Body of pancreas (tissue), 4 donors: ENCODE data around the gene MOGAT1. TPM values are rescaled to one million over a fixed set of nuclear protein-coding genes. Genes with fewer than 3 reads are reported as not detected.

Experiments used
- ATAC-seq: fragments of 150-250 bp; one replicate; pipeline ENCODE4 v1.9.1; 2016
- DNase-seq, 4 donors: peaks; one replicate each; pipeline ENCODE4 v3.0.0-alpha.2; 2019
- H3K27ac ChIP-seq, 4 donors: fragments of 200-600 bp; sonication (generic); 1 replicate in 3 of 4; 2 replicates in 1 of 4; pipeline versions ENCODE4 v1.5.1 to v1.6.1; 2016 to 2019; ENCODE audit warnings: mild to moderate bottlenecking in 1 of 4, mixed read lengths in 1 of 4, moderate library complexity in 1 of 4
- H3K27me3 ChIP-seq, 2 donors: fragments of 200-600 bp; sonication (generic); one replicate each; pipeline ENCODE4 v1.6.0; 2016; ENCODE audit warnings: mild to moderate bottlenecking in 1 of 2
- H3K36me3 ChIP-seq, 2 donors: fragments of 200-600 bp; sonication (generic); replicated peaks in 1 of 2; 2 replicates each; pipeline ENCODE4 v1.5.1; 2016; ENCODE audit warnings: low read depth in 2 of 2; ENCODE audit not compliant: insufficient read depth in 1 of 2
- H3K4me1 ChIP-seq: fragments of 200-600 bp; sonication (generic); one replicate; pipeline ENCODE4 v1.6.0; 2016
- H3K4me3 ChIP-seq, 2 donors: fragments of 200-600 bp; sonication (generic); 1 replicate in 1 of 2; 2 replicates in 1 of 2; pipeline ENCODE4 v1.5.1; 2016 to 2019
- H3K9me3 ChIP-seq, 3 donors: fragments of 200-600 bp; sonication (generic); 1 replicate in 2 of 3; 2 replicates in 1 of 3; pipeline ENCODE4 v1.5.1; 2016
- CTCF ChIP-seq, 7 experiments: fragments of 450-650 bp in 4 of 7; fragments of 200-600 bp in 3 of 7; sonication (generic) in 3 of 7; IDR thresholded peaks; one replicate each; pipeline ENCODE4 v1.5.1; 2016 to 2019; ENCODE audit warnings: antibody characterized with exemption in 7 of 7
- POLR2A ChIP-seq, 3 donors: fragments of 450-650 bp; IDR thresholded peaks; one replicate each; pipeline ENCODE4 v1.6.1; 2016; ENCODE audit warnings: antibody characterized with exemption in 3 of 3, mild to moderate bottlenecking in 2 of 3
- WGBS, 2 donors: methylation state at CpG; one replicate each; pipeline ENCODE4 v1.1.5; 2017; 5-methylcytosine and 5-hydroxymethylcytosine counted together
- intact Hi-C: fragments of 100-400 bp; cut with DNase I; formaldehyde crosslinking; loops from one replicate; pipeline ENCODE4 v1.15.1; 2023
- total RNA-seq, 2 donors: library from RNA; depleted of rRNA; stranded (reverse); fragments of >200 nt; gene quantifications; one replicate each; pipeline ENCODE4 v1.1.0, GENCODE V29; 2016

Gene MOGAT1
- total RNA-seq, 2 donors from 2014 or later: 1.8 TPM; not detected in 1

GRCh38 chr2:222673273-222673672 lies 1.8 kb downstream of the MOGAT1 start:
- TF ChIP-seq POLR2A (IDR thresholded peaks at IDR 0.05): no peak
- no peak for TF ChIP-seq CTCF (IDR thresholded peaks at IDR 0.05)
- Histone ChIP-seq H3K4me3 (no peak overlapping the region), H3K36me3 (no peaks in the 10 kb centered on the region), H3K27me3 (no peaks in the 10 kb centered on the region), H3K9me3 (no peaks in the 10 kb centered on the region), H3K4me1 (peaks cover 19% of the 10 kb centered on the region), H3K27ac (no peak overlapping the region)
- intact Hi-C loops: no loop called here
- ATAC-seq (no peak), DNase-seq (no peak)
- WGBS, 2 donors: 55 to 63% methylated on average over 7 of the region's 7 CpGs

- Histone ChIP-seq H3K36me3 (no peaks in the 10 kb centered on the region), H3K27ac (no peak overlapping the region), H3K9me3 (no peaks in the 10 kb centered on the region), H3K27me3 (no peaks in the 10 kb centered on the region), H3K4me3 (no peak overlapping the region), H3K4me1 (peaks cover 19% of the 10 kb centered on the region)
- ATAC-seq: no peak
- intact Hi-C loops: no loop called here
- DNase-seq: no peak
- no peak for TF ChIP-seq CTCF (IDR thresholded peaks at IDR 0.05)
- WGBS, 2 donors: 90 to 92% methylated on average over 5 of the region's 5 CpGs
Observed at GRCh38 chr2:222673883-222674282, 2.4 kb downstream of the MOGAT1 start.

GRCh38 chr2:222677981-222678380 lies 6.5 kb downstream of the MOGAT1 start:
- Histone ChIP-seq H3K27ac (no peak overlapping the region), H3K36me3 (no peaks in the 10 kb centered on the region), H3K4me1 (no peaks in the 10 kb centered on the region), H3K27me3 (no peaks in the 10 kb centered on the region), H3K4me3 (no peak overlapping the region), H3K9me3 (no peaks in the 10 kb centered on the region)
- 67 to 82% methylated on average over 3 of the region's 3 CpGs for WGBS, 2 donors
- ATAC-seq (no peak), DNase-seq (no peak)
- intact Hi-C loops: no loop called here
- TF ChIP-seq POLR2A (IDR thresholded peaks at IDR 0.05): no peak
- TF ChIP-seq CTCF (IDR thresholded peaks at IDR 0.05): no peak

GRCh38 chr2:222683805-222684204 lies 12.3 kb downstream of the MOGAT1 start:
- 83 to 86% methylated on average over 3 of the region's 3 CpGs for WGBS, 2 donors
- Histone ChIP-seq H3K9me3 (no peaks in the 10 kb centered on the region), H3K4me3 (no peak overlapping the region), H3K27ac (no peak overlapping the region), H3K27me3 (no peaks in the 10 kb centered on the region), H3K36me3 (no peaks in the 10 kb centered on the region), H3K4me1 (peaks cover 9% of the 10 kb centered on the region)
- no peak for ATAC-seq
- intact Hi-C loops: no loop called here
- no peak for TF ChIP-seq POLR2A (IDR thresholded peaks at IDR 0.05)
- TF ChIP-seq CTCF (IDR thresholded peaks at IDR 0.05): no peak
- no peak for DNase-seq

- WGBS, 2 donors: 46% methylated on average over 5 of the region's 5 CpGs
- Histone ChIP-seq H3K9me3 (no peaks in the 10 kb centered on the region), H3K27me3 (no peaks in the 10 kb centered on the region), H3K4me3 (no peak overlapping the region), H3K36me3 (no peaks in the 10 kb centered on the region), H3K4me1 (peaks cover 13% of the 10 kb centered on the region), H3K27ac (no peak overlapping the region)
- no peak for DNase-seq
- TF ChIP-seq CTCF (IDR thresholded peaks at IDR 0.05): no peak
- no peak for TF ChIP-seq POLR2A (IDR thresholded peaks at IDR 0.05)
- ATAC-seq: no peak
- intact Hi-C loops: no loop called here
Observed at GRCh38 chr2:222686086-222686750, 14.8 kb downstream of the MOGAT1 start.
